ENCODE results near the gene PLTP.

GRCh38 chr20:45853484-45853883, 58.5 kb downstream of the PLTP start:
- TF ChIP-seq CTCF (IDR thresholded peaks at IDR 0.05) (no peak), POLR2A (IDR thresholded peaks at IDR 0.05) (no peak)

All from heart left ventricle (tissue), 13 donors.